Stimulated activated CD8-positive, alpha-beta memory T cell treated with anti-CD3 and anti-CD28 coated beads, Interleukin-15, amount 100 ng/mL, for 48 hours (primary cell): ENCODE measurements around the gene LRRC25.

Source experiments
- DNase-seq, 2 donors: peaks; one replicate each; pipeline ENCODE4 v3.0.0-alpha.2; 2020; ENCODE audit warnings: low read depth in 2 of 2

Gene LRRC25

DNA sequence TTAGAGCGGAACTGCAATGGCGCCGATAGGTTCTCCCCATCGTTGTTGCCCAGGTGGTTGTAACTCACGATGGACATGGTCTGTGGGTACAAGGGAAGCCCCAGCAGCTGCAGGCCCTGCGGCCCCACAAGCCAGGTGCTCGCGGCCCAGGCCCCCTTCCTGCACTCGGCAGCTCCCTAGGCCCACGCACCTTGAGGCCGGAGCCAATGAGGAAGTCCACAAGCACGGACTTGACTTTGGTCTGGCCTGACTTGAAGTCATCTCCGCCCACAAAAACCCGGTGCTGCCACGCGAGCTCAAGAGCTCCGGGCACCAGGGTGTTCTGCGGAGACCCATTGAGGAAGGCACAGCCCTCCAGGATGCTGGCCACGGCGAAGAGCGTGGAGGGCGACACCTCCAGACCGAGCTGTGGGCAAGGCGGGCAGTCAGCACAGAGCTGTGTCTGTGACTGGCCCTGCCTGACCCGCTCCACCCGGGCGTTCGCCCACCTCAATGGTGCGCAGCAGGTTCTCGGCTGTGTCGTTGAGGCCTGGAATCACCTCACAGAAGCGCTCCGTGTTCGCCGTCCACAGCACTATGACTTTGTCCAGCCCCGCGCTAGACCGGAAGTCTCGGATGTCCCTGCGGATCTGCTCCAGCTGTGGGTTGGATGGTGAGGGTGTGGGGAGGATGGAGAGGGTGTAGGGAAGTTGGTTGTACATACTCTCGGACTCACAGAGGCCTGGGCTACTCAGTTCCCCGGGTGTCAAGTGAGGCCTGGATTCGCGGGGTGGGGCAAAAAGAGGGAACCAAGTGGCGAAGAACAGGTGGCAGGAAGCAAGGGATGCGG, 38.6 kb upstream of the LRRC25 start:
- DNase-seq, result no peak

DNA sequence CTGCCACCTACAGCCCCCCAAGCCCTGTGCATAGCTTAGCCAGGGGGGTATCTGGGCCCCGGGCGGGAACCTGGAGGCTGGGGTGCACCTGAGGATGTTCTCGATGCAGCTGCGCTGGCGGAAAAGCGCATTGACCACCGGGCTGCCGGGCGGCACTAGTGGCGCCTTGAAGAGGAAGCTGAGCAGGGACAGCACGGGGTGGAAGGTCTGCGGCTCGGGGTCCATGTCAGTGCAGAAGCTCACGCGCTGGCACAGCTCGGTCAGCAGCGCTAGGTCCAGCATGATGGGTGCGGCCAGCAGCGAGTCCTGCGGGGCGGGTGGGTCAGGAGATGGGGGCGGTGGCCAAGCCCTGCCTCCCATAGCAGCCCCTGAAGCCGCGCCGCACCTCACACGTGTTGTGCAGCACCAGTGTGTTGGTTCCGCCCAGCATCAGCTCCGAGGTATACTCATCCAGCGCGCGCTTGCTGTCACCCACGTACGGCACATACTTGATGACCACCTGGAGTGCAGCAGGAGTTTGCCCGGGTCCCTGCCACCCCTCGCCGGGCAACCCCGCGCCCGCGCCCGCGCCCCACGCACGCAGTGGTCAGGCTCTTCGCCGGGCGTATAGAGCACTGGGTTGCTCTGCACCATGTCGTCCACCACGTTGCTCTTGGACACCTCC, 37.9 kb upstream of the LRRC25 start:
- DNase-seq, result no peak

DNA sequence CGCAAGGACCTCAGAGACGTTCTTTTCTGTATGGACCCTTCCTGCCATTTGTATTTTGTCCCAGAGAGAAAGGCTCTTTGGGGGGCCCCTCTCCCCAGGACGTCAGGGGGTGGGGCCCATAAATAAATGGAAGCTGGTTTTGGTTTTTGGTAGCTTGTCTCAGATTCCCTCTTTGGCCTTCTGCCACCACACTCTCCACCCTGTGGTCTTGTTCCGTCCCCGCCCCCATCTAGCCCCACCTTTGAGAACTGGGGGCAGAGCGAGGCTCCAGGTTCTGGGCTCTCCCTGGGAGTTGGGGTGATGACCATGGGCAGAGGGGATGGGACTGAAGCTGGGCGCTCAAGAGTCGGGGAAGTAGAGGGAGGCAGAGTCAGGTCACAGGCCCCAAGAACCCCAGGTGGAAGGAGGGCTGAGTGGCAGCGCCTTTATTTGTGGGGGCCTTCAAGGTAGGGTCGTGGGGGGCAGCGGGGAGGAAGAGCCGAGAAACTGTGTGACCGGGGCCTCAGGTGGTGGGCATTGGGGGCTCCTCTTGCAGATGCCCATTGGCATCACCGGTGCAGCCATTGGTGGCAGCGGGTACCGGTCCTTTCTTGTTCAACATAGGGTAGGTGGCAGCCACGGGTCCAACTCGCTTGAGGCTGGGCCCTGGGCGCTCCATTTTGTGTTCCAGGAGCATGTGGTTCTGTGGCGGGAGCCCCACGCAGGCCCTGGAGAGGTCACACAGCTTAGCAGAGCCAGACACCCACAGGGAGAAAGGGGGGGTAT, 37.2 kb upstream of the LRRC25 start:
- DNase-seq, result no peak

DNA sequence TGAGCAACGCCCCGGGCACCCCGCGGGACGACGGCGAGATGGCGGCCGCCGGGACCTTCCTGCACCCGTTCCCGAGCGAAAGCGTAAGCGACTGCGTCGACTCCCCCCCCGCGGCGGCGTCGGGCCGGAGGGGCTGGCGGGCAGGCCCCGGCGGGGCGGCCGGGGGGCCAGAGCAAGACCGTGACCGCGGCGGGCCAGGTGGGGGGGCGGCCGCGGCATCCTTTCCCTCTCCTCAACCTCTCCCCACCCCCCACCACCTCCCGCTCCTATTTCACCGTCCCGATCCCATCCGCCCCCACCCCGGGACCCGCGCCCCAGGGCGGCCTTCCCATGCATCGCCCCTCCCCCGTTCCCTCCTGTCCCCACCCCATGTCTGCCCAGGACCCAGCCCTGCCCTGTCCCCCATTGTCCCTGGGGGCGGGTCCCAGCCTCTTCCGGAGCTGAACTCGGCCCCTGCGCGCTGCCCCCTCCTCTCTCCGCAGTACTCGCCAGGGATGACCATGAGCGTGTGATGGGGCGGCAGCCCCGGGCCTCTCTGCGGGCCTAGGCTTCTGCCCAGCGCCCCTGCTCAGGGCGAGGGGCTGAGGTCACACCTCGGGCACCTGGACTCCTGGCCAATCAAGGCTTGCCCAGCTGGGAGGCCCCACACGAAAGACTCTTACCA, 36.4 kb upstream of the LRRC25 start:
- DNase-seq, result no peak

DNA sequence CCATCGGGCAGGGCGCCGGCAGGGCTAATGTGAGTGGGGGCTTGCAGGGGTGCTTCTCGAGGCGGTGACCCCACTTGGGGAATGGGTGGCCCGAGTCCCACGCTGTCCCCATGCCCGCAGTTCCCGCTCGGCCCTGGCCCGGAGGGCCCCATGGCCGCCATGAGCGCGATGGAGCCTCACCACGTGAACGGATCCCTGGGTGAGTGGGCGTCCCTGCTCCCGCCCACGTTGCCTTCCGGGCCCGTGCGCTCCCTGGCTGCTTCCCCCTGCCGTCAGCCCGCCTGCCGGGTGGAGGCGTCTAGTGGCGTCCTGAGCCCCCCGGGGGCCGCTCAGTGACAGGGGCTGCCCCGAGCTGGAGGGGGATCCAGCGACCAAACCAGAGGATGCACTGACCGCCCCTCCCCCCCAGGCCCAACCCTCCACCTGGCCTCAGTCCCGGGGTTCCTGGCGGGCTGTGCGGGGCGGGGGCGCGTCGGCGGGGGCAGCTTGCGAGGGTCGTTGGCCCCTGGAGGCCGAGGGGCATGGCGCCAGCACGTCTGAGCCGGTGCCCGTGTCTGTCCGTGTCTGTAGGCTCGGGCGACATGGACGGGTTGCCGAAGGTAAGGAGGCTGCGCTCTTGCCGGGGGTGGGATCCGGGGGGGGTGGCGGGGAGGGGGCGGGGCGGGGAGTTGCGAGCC, 35.7 kb upstream of the LRRC25 start:
- no peak for DNase-seq

DNA sequence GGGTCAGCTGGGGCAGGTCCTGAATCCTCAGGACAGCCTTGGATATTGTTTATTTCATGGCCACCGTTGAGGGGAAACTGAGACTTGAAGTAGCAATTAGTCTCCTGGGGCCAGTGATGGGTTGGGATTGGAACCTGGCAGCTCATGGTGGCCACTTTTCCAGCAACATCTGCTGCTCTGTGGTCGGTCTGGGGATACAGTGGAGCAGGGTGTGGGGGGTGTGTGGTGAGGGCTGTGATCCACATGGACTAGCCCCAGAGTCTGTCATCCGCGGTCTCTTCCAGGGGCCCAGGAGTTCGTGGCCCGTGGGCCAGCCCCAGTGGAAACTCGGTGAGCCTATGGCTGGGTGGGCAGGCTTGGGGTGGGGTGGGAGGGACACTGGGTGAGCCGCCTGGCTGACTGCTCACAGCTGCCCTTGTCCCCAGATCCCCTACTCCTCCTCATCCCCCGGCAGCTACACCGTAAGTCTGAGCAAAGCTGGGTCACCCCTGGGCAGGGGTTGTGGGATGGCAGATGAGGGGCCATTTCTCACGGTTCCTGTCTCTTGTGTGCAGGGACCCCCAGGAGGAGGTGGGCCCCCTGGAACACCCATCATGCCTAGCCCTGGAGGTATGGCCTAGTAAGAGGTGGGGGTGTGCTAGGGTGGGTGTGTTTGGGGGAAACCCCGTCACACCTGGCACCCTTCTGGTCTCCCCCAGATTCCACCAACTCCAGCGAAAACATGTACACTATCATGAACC, 35.0 kb upstream of the LRRC25 start:
- DNase-seq, result no peak

DNA sequence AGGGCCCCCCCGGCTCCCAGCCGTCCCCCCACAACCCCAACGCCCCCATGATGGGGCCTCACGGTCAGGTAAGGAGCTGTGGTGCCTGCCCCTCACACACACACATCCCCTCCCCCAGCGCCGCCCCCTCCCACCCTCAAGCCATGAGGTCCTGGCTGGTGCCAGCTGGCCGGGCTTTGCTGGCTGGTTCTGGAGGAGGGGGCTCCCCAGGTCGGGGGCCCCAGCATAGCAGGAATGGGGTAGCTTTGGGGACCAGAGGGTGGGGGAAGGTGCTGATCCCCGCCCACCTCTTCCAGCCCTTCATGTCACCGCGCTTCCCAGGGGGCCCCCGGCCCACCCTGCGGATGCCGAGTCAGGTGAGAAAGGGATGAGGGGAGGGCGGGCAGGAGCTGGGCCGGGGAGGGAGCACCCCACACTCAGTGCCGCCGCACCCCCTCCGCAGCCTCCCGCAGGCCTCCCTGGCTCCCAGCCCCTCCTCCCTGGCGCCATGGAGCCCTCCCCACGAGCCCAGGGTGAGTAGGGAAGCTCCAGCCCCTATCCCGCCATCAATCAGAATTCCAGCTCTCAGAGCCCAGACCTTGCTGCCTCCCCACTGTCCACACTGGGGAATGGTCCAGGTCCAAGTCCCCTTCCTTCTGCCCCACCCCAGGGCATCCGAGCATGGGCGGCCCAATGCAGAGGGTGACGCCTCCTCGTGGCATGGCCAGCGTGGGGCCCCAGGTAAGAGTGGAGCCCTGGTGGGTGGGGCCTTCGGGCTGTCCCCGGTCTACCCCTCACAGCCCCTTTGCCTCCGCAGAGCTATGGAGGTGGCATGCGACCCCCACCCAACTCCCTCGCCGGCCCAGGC, 34.2 kb upstream of the LRRC25 start:
- DNase-seq, result no peak

DNA sequence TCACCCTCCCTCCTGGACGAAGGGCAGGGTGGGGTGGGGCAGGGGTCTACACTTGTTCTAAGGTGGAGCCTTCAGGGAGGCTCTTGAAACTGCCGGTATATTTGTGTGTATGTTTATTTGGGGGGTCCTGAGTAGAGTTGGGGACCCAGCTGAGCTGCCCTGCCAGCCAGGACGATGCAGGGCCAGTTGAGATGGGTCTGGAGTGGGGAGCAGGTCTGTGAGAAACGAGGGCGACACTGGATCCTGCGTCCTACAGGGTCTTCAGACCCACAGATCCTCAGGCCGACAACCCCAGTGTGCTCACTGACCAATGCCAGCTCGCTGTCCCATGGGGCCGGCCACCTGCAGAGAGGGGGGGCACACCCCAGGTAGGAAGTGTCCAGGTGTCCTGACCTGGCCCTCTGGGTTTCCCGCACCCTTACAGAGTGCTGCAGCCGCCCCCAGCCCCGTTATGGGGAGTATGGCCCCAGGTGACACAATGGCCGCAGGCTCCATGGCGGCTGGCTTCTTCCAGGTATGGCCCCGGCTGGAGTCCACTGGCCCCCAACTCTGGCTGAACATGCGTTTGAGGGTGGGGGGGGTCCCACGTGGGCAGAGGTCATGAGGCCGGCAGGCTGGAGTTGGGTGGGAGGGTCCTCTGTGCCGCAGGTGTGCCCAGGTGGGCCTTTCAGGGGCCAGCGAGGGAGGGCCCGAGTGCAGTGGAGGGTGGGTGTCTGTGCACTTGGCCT, 33.2 kb upstream of the LRRC25 start:
- no peak for DNase-seq

DNA sequence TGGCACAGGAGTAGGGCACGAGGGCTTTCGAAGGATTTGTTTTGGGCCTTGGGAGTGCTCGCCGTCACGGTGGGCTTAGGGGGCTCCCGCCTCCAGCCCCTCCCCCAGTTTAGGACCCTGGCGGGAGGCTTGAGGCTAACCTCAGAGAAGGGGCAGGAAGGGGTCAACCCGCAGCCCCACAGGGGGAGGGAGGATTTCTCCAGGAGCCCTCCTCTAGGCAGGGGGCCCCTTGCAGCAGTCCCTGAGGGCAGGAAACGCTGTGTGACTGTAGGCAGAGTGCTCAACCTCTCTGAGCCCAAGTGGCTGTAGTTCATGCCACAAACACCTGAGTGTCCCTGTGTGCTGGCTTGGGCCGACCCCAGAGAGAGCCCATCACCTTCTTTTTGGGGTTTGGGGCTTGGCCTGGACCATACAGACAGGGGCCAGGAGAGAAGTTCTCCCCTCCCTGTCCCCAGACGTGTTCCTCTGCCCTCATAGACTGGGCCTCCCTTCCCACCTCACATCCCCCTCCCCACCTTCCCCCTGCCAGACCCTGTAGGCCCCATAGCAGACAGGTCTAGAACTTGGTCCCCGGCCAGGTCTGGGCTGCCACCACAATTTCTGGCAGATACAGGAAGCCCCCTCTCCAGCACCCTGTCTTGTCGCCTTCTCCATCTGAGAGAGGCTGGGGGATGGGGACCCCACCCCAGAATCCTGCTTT, 32.4 kb upstream of the LRRC25 start:
- no peak for DNase-seq

DNA sequence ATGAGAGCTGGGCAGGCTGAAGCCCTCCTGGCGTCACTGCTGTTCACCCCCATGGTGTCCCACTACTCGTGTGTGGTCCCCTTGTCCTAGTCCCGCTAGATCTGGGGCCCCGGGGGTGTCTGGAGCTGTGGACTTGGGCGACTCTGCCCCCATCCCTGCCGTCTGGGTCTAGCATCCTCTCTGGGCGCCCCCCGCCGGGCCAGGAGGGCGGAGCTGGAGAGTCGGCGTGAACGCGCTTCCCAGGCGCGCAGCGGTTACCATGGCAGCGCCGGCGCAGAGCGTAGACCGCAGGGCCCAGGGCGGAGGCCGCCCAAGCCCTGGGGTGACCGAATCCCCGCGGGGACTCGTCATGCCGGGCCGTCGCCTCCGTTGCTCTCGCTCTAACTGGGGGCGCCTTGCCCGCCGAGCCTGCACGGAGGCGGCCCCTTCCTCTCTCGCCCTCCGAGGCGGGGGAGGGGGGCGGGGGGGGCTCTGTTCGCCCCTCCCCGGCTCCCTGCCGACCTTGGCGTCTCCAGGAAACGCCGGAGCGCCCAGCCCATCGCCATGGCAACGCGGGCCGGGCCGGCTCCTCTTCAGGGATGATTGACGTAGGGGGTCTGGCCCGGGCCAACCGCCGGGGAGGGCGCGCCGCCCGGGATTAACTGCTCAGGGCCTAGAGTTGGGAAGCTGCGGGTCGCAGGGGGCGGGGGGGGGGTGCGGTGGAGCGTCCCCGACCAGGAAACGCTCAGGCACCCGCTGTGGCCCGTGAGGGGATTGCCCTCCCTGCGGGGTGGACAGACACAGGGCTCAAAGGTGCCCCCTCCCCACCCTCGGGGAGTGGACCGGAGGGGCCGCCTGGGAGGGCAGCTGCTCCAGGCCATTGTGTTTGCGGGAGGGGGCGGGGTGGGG, 31.6 kb upstream of the LRRC25 start:
- peak; percentile 78 to 79 for DNase-seq

DNA sequence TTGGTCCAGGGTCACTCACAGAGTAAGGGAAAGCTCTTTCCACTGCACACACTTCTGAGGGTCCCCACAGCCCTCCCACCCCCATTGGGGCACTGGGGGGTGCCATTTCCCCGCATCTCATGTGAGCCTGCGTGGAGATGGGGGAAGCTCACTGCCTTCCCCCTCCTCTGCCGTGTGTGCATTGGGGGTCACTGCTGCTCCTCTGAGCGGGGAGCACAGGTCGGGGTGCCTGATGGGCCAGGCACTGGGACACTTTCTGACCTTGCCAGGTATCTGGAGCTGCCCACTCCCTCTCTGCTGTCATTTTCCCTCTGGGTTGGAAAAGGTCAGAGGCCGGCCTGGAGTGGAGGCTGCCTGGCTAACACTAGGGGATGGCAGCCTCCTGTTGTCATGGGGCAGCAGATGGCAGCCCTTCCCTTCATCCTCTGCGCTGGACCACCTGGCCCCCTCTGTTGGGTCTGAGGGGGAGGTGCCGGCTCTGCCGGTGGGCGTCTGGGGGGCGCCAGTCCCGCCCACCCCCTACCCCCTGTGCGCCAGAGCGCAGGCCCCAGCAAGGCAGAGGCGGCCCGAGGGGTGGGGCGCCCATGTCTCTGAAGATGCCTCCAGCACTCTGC, 30.9 kb upstream of the LRRC25 start:
- DNase-seq, result no peak

DNA sequence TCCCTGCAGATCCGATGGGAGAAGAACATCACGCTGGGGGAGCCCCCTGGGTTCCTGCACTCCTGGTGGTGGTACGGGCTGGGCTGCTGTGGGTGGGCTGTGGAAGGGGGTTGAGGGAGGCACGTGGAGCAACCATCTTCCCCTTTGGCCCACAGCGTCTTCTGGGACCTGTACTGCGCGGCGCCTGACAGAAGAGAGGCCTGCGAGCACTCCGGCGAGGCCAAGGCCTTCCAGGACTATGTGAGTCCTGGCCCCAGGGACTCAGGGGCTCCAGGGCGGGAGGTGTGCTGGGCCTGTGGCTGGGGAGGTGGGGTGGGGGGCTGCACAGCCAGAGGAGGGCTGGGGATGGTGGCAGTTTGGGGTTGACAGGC, 30.3 kb upstream of the LRRC25 start:
- DNase-seq, result no peak

DNA sequence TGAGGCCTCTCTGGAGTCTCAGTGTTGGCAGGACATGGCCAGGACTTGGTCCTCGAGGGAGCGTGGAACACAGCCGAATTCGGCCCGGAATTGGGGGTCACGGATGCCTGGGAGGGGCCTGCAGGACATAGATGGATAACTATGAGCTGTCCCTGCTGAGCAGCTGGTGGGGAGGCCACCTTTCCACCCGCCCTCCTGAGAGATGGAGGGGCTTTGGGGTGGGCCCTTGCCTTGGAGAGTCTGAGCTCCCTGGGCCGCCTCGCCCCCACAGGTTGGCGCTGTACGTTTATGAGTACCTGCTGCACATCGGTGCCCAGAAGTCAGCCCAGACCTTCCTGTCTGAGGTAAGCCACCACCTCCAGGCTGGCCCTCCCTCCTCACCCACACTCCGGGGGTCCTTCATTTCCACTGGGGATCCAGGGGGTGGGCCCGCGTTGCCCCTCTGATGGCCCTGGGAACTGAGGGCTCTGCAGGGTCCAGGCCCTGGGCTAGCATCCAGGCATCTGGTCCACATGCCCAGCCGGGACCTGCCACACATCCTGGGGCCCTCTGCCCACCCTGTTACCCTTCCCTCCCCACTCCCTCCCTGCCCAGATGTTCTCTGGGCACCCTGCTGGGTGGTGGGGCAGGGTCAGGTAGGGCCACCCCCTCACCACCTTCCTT, 29.8 kb upstream of the LRRC25 start:
- DNase-seq, result no peak

DNA sequence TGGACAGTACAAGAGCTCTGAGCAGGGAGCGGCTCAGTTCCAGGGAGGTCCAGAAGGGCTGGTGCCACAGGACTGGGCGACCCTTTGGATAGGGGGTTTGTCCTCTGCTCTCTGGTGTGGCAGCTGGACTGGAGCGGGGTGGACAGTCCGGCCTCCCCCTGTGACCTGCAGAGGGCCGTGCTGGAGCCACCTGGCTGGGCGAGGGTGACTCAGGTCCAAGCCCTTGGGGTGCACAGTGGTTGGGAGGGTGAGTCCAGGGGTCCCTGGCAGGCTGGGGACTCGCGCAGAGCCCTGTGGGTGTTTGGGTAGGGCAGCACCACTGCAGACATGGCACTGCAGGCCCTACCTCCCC, 29.0 kb upstream of the LRRC25 start:
- DNase-seq, result no peak

DNA sequence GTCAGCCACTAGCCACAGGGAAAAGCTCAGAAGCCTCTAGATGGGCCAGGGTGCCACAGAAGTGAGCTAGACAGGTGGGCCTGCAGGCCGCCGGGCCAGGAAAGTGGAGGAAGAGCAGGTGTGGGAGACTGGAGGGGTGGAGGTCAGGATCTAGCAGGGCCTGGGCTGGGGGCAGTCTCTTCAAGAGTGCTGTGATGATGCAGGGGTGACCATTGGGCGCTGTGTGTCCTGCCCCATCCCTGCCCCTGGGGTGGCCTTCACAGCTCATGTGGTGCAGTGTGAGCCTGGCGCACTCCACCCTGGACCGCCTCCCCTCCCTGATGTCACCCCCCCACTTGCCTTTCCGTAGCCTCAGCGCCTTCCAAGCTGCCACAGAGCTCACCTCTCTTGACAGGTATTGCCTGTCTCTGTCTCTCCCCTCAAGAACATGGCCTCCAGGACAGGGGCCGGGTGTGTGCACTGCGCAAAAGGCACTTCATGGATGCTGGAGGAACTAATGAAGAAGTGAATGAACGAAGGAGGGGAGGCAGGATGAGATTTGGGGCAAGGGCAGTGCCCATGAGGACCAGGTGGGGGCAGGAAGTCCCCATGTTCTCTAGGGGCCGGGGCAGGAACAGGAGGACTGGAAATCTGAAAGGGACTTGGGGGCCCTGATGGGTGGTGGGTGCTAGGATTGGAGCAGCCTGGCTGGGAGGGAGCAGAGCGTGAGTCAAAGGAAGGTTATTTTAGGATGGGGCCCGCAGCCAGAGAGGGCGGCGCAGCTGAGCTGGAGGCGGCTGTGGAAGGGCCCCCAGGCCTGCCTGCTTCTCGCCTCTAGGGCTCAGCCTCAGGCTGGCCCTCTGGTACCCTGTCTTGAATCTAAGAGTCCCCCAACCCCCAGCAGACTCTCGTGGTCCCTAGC, 28.3 kb upstream of the LRRC25 start:
- no peak for DNase-seq
